Activated naive CD8-positive, alpha-beta T cell treated with anti-CD3 and anti-CD28 coated beads, Interleukin-2, amount 10 ng/mL, durations not matched to agents 7 days and 5 days (primary cell): ENCODE results near the gene SPRED3. TPM values are rescaled to one million over a fixed set of nuclear protein-coding genes. Genes with fewer than 3 reads are reported as not detected.

Experiments
- ATAC-seq: fragments of 150-1000 bp; cut with Tn5 transposase; one replicate; pipeline ENCODE4 v1.10.0; 2021; ENCODE audit warnings: low read depth, moderate library complexity
- POLR2A ChIA-PET: fragments of 350-600 bp; sonication (Branson Sonifier 250); formaldehyde crosslinking; loops from one replicate; lab custom pipeline; 2021; ENCODE audit warnings: antibody characterized with exemption; lab: Charles Lee
- DNase-seq: peaks from one replicate; pipeline ENCODE4 v3.0.0; 2021
- H3K27ac Mint-ChIP-seq: one replicate; pipeline ENCODE4 v1.8.0; 2022; ENCODE audit warnings: mild to moderate bottlenecking, mixed read lengths
- H3K27me3 Mint-ChIP-seq: one replicate; pipeline ENCODE4 v1.8.0; 2022; ENCODE audit warnings: mild to moderate bottlenecking, moderate library complexity, mixed read lengths
- H3K36me3 Mint-ChIP-seq: one replicate; pipeline ENCODE4 v1.8.0; 2021; ENCODE audit warnings: mild to moderate bottlenecking, mixed read lengths
- H3K4me1 Mint-ChIP-seq: one replicate; pipeline ENCODE4 v1.8.0; 2021; ENCODE audit warnings: mixed read lengths
- H3K4me3 Mint-ChIP-seq: one replicate; pipeline ENCODE4 v1.8.0; 2022; ENCODE audit warnings: mild to moderate bottlenecking, moderate library complexity, mixed read lengths
- H3K9me3 Mint-ChIP-seq: one replicate; pipeline ENCODE4 v1.8.0; 2021; ENCODE audit warnings: mixed read lengths
- total RNA-seq, 2 experiments: library from RNA; stranded (reverse); gene quantifications; one replicate each; pipeline ENCODE4 v1.2.3, GENCODE V29; 2021

SPRED3 gene
- total RNA-seq, 2 experiments from 2014 or later = 1.8 to 2.6 TPM

- POLR2A ChIA-PET = no interaction called here
- H3K9me3 Mint-ChIP-seq = no peaks in the 10 kb centered on the region
- peaks cover 6% of the 10 kb centered on the region for H3K4me1 Mint-ChIP-seq
- no peak overlapping the region for H3K27ac Mint-ChIP-seq
- ATAC-seq (no peak), DNase-seq (no peak)
- H3K4me3 Mint-ChIP-seq = no peak overlapping the region
- H3K36me3 Mint-ChIP-seq = no peaks in the 10 kb centered on the region
- H3K27me3 Mint-ChIP-seq = peaks cover 23% of the 10 kb centered on the region
These were observed 46.1 kb downstream of the SPRED3 start for GRCh38 chr19:38434549-38435051.

GRCh38 chr19:38437295-38437694 lies 48.8 kb downstream of the SPRED3 start:
- ATAC-seq = no peak
- DNase-seq = no peak
- POLR2A ChIA-PET = no interaction called here
- H3K4me1 Mint-ChIP-seq = peaks cover 10% of the 10 kb centered on the region
- no peaks in the 10 kb centered on the region for H3K36me3 Mint-ChIP-seq
- no peaks in the 10 kb centered on the region for H3K9me3 Mint-ChIP-seq
- no peak overlapping the region for H3K27ac Mint-ChIP-seq
- no peak overlapping the region for H3K4me3 Mint-ChIP-seq
- H3K27me3 Mint-ChIP-seq = peaks cover 17% of the 10 kb centered on the region

GRCh38 chr19:38437917-38438316 lies 49.4 kb downstream of the SPRED3 start:
- no peaks in the 10 kb centered on the region for H3K36me3 Mint-ChIP-seq
- no peak overlapping the region for H3K27ac Mint-ChIP-seq
- POLR2A ChIA-PET = no interaction called here
- no peak for ATAC-seq
- H3K4me3 Mint-ChIP-seq = no peak overlapping the region
- DNase-seq = no peak
- peaks cover 10% of the 10 kb centered on the region for H3K4me1 Mint-ChIP-seq
- H3K9me3 Mint-ChIP-seq = no peaks in the 10 kb centered on the region
- H3K27me3 Mint-ChIP-seq = peaks cover 17% of the 10 kb centered on the region

GRCh38 chr19:38440592-38440991 lies 52.1 kb downstream of the SPRED3 start:
- DNase-seq (no peak), ATAC-seq (no peak)
- POLR2A ChIA-PET = no interaction called here
- no peaks in the 10 kb centered on the region for H3K36me3 Mint-ChIP-seq
- peaks cover 8% of the 10 kb centered on the region for H3K27me3 Mint-ChIP-seq
- H3K4me1 Mint-ChIP-seq = peaks cover 8% of the 10 kb centered on the region
- H3K27ac Mint-ChIP-seq = no peak overlapping the region
- H3K9me3 Mint-ChIP-seq = no peaks in the 10 kb centered on the region
- H3K4me3 Mint-ChIP-seq = no peak overlapping the region

- Mint-ChIP-seq H3K27ac (peak overlapping the region; percentile 14), H3K9me3 (no peaks in the 10 kb centered on the region), H3K4me3 (no peak overlapping the region), H3K36me3 (no peaks in the 10 kb centered on the region), H3K27me3 (peaks cover 8% of the 10 kb centered on the region), H3K4me1 (peaks cover 11% of the 10 kb centered on the region)
- POLR2A ChIA-PET = no interaction called here
- no peak for DNase-seq
- peak; percentile 33 for ATAC-seq
These were observed 53.3 kb downstream of the SPRED3 start for GRCh38 chr19:38441657-38442348.

GRCh38 chr19:38442736-38443135 lies 54.2 kb downstream of the SPRED3 start:
- Mint-ChIP-seq H3K4me1 (peaks cover 11% of the 10 kb centered on the region), H3K9me3 (no peaks in the 10 kb centered on the region), H3K36me3 (no peaks in the 10 kb centered on the region), H3K4me3 (no peak overlapping the region), H3K27me3 (peaks cover 6% of the 10 kb centered on the region), H3K27ac (no peak overlapping the region)
- POLR2A ChIA-PET = no interaction called here
- no peak for DNase-seq
- ATAC-seq = no peak

- Mint-ChIP-seq H3K4me1 (peaks cover 12% of the 10 kb centered on the region), H3K27me3 (peaks cover 6% of the 10 kb centered on the region), H3K36me3 (no peaks in the 10 kb centered on the region), H3K27ac (no peak overlapping the region), H3K9me3 (no peaks in the 10 kb centered on the region), H3K4me3 (no peak overlapping the region)
- no peak for ATAC-seq
- POLR2A ChIA-PET = no interaction called here
- DNase-seq = no peak
These were observed 55.0 kb downstream of the SPRED3 start for GRCh38 chr19:38443458-38443999.

- H3K36me3 Mint-ChIP-seq = no peaks in the 10 kb centered on the region
- no peak overlapping the region for H3K27ac Mint-ChIP-seq
- DNase-seq (no peak), ATAC-seq (no peak)
- peaks cover 6% of the 10 kb centered on the region for H3K27me3 Mint-ChIP-seq
- POLR2A ChIA-PET = no interaction called here
- peaks cover 12% of the 10 kb centered on the region for H3K4me1 Mint-ChIP-seq
- H3K4me3 Mint-ChIP-seq = no peak overlapping the region
- H3K9me3 Mint-ChIP-seq = no peaks in the 10 kb centered on the region
These were observed 55.5 kb downstream of the SPRED3 start for GRCh38 chr19:38444026-38444425.

- Mint-ChIP-seq H3K27me3 (peaks cover 6% of the 10 kb centered on the region), H3K36me3 (no peaks in the 10 kb centered on the region), H3K4me1 (peaks cover 12% of the 10 kb centered on the region), H3K4me3 (no peak overlapping the region), H3K27ac (no peak overlapping the region), H3K9me3 (no peaks in the 10 kb centered on the region)
- POLR2A ChIA-PET = no interaction called here
- ATAC-seq = no peak
- DNase-seq = no peak
These were observed 56.9 kb downstream of the SPRED3 start for GRCh38 chr19:38445362-38445761.

GRCh38 chr19:38448225-38448624 lies 59.7 kb downstream of the SPRED3 start:
- Mint-ChIP-seq H3K4me1 (peaks cover 8% of the 10 kb centered on the region), H3K27me3 (peaks cover 6% of the 10 kb centered on the region), H3K36me3 (no peaks in the 10 kb centered on the region), H3K27ac (no peak overlapping the region), H3K9me3 (no peaks in the 10 kb centered on the region), H3K4me3 (no peak overlapping the region)
- POLR2A ChIA-PET = no interaction called here
- ATAC-seq (no peak), DNase-seq (no peak)

Other genes starting within 250 kb of the SPRED3 start
- under 1 TPM; 0.14 to 0.31 TPM for gene DPF1, start 164.5 kb upstream of the SPRED3 start, total RNA-seq
- gene PPP1R14A, start 132.3 kb upstream of the SPRED3 start, total RNA-seq = not detected
- gene SPINT2, start 124.1 kb upstream of the SPRED3 start, total RNA-seq = 10 to 100 TPM; 50.3 to 60.9 TPM
- gene C19orf33, start 84.4 kb upstream of the SPRED3 start, total RNA-seq = not detected
- 10 to 100 TPM; 59.9 to 65.5 TPM for gene YIF1B, start 72.8 kb upstream of the SPRED3 start, total RNA-seq
- gene KCNK6, start 68.9 kb upstream of the SPRED3 start, total RNA-seq = 10 to 100 TPM; 12.9 to 13.3 TPM
- gene CATSPERG, start 52.9 kb upstream of the SPRED3 start, total RNA-seq = 10 to 100 TPM; 11.9 to 12.4 TPM
- 100 to 1,000 TPM; 127 to 131 TPM for gene PSMD8, start 14.1 kb upstream of the SPRED3 start, total RNA-seq
- not detected for gene GGN, start 663 bp upstream of the SPRED3 start, total RNA-seq
- 10 to 100 TPM; 32.5 to 37.7 TPM for gene FAM98C, start 14.4 kb downstream of the SPRED3 start, total RNA-seq
- gene RASGRP4, start 37.5 kb downstream of the SPRED3 start, total RNA-seq = under 1 TPM; 0.31 to 0.80 TPM
- 1 to 10 TPM; 2.9 to 3.5 TPM for gene RYR1, start 45.0 kb downstream of the SPRED3 start, total RNA-seq
- 100 to 1,000 TPM; 299 to 313 TPM for gene MAP4K1, start 229.3 kb downstream of the SPRED3 start, total RNA-seq
- 100 to 1,000 TPM; 307 to 308 TPM for gene EIF3K, start 230.5 kb downstream of the SPRED3 start, total RNA-seq